RKO (cell line): ENCODE results near the gene FGF21.
"Not testable (repeated sequence)": the region's sequence is repeated elsewhere in the genome, so short reads cannot be mapped to it uniquely, and the experiment has no call there.

Experiments
- DNase-seq: peaks from one replicate; pipeline ENCODE4 v3.0.0-alpha.2; 2016; ENCODE audit warnings: low spot score

The FGF21 gene, protein sequence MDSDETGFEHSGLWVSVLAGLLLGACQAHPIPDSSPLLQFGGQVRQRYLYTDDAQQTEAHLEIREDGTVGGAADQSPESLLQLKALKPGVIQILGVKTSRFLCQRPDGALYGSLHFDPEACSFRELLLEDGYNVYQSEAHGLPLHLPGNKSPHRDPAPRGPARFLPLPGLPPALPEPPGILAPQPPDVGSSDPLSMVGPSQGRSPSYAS

DNA sequence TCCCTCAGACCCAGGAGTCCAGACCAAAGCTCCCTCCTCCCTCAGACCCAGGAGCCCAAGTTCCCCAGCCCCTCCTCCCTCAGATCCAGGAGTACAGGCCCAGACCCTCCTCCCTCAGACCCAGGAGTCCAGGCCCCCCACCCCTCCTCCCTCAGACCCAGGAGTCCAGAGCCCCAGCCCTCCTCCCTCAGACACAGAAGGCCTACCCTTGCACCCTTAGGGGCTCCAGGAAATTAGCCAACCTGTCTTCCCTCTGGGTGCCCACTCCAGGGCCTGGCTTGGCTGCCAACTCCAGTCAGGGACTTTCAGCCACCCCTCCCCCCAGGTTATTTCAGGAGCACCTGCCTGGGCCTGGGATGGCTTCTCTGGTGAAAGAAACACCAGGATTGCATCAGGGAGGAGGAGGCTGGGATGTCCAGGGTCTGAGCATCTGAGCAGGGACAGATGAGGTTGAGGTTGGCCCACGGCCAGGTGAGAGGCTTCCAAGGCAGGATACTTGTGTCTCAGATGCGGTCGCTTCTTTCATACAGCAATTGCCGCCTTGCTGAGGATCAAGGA, at the start of gene FGF21:
Gene FGF21 (plus strand): TSS at position 441 of the 558 bp plus-strand sequence. CDS start 713 bp downstream, outside the sequence.
- DNase-seq, result no peak

DNA sequence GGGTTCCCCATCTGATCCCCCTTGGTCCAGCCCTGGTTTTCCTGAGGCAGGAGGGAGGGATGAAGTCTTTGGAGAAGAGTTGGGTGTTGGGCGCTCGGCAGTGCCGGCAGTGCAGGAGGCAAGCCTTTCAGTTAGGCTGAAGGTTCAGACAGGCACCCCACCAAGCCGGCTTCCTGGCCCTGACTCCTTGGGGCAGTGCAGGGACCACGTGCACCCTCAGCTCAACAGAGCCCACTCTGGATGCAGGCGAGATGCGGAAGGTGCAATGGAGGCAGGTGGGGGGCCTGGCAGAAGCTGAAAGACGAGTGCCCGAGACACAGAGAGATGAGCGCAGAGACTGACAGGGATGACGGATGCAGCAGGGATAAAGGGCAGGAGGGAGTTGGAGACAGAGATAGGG, 46.9 kb upstream of the FGF21 start:
- no peak for DNase-seq

DNA sequence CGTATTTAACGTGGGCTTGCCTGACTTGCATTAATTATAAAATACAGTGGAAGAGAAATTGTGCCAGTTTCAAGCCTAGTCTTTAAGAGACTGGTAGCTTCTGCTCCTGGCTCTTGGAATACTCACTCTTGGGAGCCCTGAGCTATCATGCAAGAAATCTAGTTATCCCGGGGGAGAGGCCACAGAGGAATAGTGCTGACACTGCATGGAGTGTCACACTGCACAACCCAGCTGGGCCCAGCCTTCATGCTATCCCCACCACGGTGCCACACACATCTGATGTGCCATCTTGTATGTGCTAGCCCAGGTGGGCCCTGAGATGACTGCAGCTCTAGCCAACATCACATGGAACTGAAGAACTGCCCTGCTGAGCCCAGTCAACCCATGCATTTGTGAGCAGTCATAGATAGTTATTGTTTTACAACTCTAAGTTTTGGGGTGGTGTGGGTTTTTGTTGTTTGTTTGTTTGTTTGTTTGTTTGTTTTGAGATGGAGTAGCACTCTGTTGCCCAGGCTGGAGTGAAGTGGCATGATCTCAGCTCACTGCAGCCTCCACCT, 44.1 kb upstream of the FGF21 start:
- no peak for DNase-seq

DNA sequence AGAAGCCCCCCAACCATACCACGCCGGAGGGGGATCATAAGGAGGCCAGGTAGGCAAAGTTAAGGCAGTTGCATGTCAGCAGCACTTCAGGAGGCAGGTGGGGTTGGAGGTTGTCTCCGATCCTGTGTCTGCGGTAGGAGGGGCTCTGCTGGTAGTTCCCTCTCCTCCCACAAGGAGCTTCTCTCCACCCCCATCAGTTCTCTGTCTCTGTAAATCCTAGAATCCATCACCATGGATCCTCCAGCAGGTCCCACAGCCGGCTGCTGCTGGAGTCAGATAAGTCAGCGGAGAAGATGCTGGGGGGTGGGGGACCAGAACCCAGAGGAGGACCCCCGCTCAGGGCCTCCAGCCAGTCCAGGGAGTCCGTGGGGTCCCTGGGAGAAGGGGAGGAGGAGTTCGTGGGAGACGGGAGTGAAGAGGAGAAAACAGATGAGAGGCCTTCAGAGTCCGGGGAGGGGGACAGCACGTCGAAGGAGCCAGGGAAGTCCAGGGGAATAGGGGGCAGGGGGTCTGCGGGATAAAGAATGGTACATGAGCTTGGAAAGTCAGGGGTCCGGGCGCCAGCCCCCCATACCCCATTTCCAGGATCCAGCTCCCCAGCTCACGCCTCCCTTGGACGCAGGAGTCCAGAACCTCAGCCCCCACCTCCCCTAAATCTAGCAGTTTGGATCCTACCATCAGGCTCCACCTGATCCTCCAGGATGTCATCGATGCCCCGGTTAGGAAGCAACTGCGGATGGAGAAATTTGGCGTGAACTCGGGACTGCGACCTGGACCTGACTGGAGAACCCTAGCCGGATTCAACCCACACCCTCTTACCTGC, 42.1 kb upstream of the FGF21 start:
- DNase-seq, result peak; percentile 39

DNA sequence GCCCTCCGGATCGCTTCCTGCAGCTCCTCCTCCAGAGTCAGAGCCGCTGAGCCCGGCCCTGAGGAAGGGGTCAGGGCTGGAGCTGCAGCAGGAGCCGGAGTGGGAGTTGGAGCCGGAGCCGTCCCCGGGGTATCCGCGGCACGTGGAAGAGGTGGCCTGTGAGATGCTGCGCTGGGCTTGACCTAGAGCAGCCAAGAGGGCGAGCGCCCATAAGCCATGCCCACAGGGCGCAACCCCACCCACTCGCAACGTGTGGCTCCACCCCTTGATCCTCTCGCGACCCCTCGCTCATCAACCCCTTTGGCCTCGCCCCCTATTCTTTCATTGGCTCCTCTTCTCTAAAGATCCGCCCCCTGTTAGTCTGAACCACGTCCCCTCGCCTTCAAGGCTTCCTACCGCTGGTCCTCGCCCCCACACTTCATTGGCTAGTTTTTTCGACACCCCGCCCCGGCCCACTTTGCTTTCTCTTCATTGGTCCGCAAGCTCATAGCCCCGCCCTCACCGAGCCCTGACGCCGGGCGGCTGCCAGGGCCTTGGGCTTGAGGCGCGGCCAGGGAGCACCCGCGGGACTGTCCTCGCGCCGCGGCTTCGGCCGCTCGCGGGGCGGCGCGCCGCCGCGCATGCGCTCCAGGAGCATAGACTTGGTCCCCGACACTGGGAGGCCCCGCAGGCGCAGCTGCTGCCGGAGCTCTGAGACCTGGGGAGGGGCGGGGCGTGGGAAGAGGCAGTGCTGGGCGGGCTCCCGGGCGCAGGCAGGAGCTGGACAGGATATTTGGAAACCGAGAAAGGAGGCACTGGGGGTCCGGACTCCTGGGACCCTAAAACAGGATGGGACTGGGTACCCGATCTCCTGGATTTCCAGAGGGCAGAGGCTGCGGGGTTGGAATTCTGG, 41.2 kb upstream of the FGF21 start:
- DNase-seq, result peak; percentile 99

DNA sequence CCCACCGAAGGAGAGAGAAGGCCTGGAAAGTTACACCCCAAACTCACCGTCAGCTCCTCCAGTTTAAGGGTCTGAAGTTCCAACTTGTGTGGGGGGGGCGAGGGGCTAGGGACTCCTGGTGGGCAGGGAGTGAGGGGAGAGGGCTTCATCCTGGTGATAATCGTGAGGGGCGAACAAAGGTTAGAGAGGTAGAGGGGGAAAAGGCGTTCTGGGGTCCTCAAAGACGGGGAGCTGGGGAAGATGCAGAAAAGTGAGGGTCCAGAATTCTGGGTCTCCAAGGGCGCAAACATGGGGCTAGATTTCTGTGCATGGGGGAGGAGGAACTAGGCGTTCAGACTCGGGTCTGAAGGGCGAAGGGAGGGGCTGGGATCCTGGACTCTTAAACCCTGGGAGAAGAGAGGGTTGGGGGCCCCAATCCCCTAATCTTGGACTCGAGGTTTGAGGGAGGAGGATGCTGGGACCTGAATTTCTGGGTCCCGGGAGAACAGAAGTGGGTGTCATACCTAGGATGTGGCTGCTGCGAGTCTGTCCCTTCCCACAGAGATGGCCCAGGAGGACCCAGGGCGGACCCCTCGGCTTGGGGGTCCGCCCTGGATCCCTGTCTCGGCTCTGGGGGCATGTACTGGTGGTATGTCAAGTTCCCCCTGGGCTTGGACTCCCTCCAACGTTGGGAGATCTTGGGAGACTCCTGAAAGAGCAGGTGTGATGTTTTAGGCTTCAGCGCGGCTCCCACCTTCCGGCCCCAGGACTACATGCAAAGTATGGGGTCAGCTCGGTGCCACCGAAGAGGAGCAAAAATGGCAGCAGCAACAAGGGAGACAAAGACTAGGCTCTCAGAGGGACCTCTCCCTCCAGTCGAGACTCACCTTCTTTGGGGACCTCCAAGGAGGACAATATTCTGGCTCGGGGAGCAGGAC, 40.3 kb upstream of the FGF21 start:
- DNase-seq, result no peak

DNA sequence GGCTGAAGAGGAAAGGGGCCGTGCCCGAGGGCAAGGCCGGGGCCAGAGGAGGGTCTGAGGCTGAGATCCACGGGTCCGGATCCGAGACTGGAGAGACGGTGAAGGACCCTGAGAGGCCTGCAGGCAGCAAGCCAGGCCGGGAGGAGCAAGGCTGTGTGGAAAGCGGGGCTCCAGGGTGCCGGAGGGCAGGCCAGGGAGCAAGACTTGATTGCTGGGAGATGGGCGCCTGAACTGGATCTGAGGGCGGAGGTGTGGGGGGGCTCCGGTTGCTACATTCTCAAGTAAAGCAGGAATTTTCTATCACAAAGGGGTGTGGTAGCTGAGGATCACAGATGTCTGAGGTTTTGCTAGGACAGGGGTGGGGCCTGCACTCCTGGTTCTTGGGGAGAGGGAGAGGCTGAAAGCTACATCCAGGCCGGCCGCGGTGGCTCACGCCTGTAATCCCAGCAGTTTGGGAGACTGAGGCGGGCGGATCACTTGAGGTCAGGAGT, 39.6 kb upstream of the FGF21 start:
- no peak for DNase-seq

DNA sequence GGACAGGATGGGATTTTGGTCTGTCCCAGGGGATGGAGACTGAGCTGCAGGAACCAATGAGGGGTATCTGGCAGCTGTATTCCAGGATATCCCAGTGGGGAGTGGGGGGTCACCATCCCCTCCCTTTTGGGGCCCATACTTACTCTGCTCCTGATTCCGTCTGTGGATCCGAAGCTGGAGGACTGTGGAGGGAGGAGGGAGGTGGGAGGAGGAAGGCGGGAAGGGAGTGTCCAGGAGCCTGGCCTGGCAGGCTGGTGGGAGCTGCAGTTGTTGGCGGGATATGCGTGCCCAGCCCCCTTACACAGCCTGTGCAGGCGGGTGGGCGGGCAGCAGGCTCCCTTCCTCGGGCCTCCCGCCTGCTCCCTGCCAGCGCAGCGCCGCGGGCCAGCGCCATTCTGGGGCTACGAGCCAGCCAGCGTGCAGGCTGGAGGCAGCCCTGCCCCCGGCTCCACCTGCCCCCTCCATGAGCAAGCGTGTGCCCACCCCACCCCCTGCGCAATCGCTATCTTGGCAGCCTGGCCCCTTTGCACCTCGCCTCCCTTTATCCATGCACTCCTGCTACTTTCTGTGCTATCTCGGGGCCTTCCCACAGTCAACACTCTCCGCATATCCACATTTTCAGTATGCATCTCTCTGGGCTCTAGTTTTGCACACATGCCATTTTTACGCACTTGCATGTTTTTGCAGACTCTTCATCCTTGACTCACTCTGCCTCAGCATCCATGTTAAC, 38.6 kb upstream of the FGF21 start:
- no peak for DNase-seq

DNA sequence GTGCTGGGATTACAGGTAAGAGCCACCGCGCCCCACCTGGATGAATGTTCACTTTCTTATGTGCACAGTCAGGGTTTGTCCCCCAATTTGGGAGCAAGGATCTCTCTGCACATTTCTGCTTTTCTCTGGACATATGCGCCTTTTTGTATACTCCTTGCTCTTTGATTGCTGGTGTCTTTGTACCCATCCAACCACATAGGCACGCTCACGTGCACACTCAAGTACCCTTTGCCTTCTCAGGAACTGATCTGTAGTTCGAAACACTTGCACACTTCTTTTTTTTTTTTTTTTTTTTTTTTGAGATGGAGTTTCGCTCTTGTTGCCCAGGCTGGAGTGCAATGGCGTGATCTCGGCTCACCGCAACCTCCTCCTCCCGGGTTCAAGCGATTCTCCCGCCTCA, 37.2 kb upstream of the FGF21 start:
- not testable (repeated sequence) for DNase-seq

DNA sequence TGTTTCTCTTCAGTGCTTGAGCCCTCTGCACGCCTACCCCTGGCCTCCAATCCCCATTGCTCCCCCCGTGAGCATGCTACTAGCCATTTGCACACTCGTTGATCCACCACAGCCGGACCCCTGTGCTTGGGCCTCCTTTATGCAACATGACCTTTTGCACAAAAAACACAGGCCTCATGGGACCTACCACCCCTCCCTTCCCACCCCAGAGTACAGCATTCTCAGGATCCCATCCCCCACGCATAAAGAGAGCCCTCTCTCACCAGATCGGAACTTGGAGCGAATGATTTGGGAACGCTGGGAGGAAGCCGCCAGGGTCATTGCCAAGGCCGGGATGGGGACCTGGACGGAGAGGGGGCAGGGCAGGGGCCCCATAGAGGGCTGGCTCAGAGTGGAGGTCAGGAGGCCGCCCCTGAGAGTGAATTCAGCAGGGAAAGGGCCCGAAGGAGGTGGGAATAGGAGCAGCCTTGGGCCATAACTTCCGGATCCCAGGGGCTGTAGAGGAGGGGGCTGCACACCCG, 36.6 kb upstream of the FGF21 start:
- no peak for DNase-seq

DNA sequence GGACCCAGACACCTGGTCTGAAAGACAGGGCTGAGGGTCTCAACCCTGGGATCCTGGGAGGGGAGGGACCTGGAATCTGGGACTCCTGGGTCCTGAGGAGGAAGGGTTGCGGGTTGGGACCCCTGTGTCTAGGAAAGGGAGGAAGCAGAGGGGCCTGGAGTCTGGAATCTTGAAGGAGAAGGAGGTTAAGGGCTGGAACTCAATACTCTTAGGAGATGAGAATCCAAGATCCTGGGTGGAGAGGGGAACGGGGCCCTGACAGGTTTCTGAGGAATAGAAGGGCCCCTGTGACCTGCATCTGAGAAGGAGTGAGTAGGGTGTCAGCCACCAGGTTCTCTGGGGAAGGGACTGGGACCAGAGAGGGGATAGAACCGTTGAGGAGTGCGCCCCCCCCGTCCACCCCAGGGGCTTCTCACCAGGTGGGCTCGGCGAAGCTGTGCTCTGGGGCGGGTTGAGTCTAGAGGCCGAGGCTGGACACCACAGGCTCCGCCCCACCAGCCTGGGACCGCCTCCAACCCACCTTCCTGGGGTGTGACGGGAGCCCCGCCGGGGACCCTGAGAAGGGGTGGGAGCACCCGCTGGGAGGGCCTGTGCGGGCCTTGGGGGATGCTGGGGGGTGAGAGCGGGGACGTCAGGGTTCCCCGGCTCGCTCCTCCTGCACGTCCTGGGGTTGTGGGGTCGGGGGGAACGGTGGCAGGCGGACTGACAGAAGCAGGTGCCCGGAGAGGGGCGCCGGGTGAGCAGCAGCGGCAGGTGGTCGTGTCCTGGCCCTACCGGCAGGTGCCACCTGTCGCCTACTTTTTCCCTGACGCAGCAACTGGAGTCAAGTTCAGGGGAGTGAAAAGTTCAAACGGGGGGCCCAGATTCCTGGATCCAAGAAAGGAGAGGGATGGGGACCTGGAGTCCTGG, 35.8 kb upstream of the FGF21 start, which contains the start of gene MAMSTR:
Gene MAMSTR (minus strand): TSS at position 463 of the 909 bp plus-strand sequence. CDS start 694 bp downstream, outside the sequence.
- no peak for DNase-seq

DNA sequence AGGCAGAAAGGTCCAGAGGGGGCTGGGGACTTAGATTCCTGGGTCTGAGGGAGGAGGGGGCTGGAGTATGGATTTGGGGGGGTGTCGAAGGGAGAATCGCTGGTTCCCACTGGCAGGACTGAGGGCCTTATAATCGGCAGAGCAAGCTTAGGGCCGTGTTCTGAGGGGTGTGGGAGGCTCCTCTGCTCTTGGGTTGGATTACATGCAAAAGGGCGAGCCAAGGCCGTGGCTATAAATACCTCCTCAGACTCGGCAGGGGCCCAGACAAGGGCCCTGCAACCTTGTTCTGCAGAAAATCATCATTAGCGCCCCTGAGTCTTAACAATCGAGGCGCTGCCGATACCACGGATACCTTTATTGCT, 35.1 kb upstream of the FGF21 start:
- no peak for DNase-seq

DNA sequence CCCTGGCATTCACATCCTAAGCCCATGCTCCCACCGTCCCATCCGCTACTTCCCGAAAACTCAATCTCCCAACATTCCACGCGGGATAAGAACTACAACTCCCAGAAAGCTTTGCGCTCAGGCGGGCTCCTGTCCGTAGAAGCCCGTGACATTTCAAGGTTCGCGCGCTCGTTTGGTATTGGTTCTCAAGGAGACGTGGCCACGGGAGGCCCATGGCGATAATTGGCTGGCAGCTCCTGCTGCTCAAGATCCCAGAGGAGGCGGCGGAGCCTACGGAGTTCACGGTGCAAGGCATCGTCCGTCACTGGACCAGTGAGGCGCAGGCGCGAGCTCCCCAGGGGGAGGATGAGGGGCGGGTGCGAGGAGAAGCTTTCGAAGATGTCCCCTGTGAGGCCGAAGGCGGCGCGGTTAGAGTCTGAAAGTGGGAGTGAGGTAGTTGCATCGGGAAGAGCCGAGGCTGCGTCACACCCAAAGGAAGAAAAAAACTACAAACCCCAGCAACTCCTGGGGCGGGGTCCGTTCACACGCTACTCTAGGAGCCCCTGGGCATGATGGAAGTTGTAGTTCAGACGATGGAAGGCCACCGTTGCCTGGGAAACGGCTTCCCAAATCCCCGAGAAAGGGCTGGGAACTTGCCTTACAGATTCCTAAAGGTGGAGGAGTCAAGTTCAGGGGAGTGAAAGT, 34.6 kb upstream of the FGF21 start:
- peak; percentile 98 for DNase-seq

DNA sequence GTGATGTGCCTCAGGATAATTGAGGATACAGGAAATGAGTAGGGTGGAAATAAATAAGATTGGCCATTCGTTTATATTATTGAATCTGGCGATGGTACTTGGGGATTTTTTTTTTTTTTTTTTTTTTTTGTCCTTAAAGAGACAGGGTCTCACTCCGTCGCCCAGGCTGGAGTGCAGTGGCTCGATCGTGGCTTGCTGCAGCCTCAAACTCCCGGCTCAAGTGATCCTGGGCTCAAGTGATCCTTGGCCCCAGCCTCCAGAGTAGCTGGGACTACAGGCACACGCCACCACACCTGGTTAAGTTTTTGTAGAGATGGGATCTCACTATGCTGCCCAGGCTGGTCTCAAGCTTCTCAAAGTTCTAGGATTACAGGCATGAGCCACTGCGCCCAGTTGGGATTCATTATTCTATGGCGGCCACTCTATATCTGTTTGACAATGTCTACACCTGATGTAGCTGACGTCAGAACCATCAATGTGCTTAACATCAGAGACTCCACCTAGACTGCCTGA, 33.1 kb upstream of the FGF21 start:
- no peak for DNase-seq

DNA sequence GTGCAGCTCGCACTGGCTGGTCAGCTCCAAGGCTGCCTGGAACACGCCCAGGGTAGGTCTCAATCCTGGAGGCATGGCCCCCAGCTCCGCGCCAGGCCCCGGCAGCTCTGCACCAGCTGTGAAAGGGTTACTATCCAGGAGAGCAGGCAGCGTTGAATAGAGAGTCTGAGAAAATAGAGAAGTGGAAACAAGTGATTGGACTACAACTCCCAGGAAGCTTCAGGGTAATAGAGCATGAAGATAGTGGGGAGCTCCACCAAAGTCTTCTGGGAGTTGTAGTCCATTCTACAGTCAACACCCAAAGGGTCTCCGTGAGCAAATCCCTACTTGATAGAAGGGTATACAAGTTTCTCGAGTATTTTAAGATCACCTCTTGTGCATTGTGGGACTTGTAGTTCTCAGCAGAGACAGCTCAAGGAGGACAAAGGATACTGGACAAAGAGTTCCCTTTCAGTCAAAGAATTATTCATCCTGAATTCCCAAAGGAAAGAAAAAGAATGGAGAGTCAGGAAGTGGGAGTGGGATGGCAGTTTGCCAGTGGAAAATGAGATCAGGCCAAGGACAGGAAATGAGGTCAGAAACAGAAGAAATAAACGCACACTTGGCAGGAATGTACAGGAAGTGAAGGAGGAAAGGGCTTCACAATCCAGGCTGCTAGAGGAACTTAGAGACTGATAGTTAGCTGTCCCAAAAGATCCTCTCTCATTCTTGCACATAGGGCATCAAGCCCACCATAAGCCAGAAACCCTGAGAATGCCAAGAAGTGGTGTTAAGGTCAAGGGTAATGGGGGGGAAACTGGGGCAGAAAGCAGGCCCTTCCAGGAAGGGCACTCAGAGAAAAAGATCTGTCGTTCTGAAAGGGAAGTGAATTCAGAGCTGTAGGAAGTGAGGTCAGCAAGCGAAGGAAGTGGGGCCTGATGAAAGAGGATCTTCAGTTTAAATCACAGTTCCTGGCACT, 30.2 kb upstream of the FGF21 start:
- peak; percentile 95 for DNase-seq

DNA sequence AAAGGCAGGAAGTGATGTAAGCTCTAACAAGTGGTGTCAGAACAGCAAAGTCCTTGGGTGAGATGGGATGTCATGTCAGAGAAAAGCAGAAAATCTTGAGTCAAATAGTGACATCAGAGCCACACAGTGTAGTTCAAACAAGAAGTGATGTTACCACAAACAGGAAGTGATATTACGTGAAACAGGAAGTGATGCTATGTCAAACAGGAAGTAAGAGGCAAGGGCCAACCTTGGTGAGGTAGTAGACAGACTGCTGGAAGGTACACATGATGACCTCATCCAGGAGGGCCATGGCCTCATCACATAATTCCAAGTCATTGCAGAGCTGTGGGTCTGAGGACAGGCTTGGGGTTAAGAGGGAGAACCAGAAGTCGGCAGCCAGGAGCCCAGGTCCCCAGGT, 28.8 kb upstream of the FGF21 start:
- peak; percentile 73 for DNase-seq
